HepG2 (cell line): Measurements from ENCODE around the gene PEMT. TPM values are rescaled to one million over a fixed set of nuclear protein-coding genes. Genes with fewer than 3 reads are reported as not detected.

Experiments used
- BRF2 ChIP-seq: sonication (generic); formaldehyde crosslinking; IDR thresholded peaks from 2 replicates; pipeline ENCODE4 v1.8.1; 2022; ENCODE audit warnings: mild to moderate bottlenecking, missing genetic modification reagents
- HDAC2 ChIP-seq: sonication (generic); formaldehyde crosslinking; IDR thresholded peaks from 2 replicates; pipeline ENCODE4 v1.4.0; 2020; ENCODE audit warnings: missing genetic modification reagents
- HNF1B ChIP-seq: sonication (generic); formaldehyde crosslinking; IDR thresholded peaks from 2 replicates; pipeline ENCODE4 v1.5.1; 2020; ENCODE audit warnings: mild to moderate bottlenecking, moderate library complexity, missing genetic modification reagents
- MTF2 ChIP-seq: sonication (generic); formaldehyde crosslinking; IDR thresholded peaks from 2 replicates; pipeline ENCODE4 v1.5.0; 2020; ENCODE audit warnings: missing genetic modification reagents, borderline replicate concordance
- NBN ChIP-seq: fragments of 450-650 bp; conservative IDR thresholded peaks from 2 replicates; pipeline ENCODE4 v1.6.1; 2017
- PAXIP1 ChIP-seq: sonication (generic); formaldehyde crosslinking; conservative IDR thresholded peaks from 2 replicates; pipeline ENCODE4 v1.4.0; 2020; ENCODE audit warnings: mild to moderate bottlenecking, missing genetic modification reagents, moderate library complexity
- PLRG1 ChIP-seq: fragments of 450-650 bp; conservative IDR thresholded peaks from 2 replicates; pipeline ENCODE4 v1.6.1; 2016
- POLR2AphosphoS5 ChIP-seq: IDR thresholded peaks from 2 replicates; pipeline ENCODE4 v1.6.1; 2012; ENCODE audit warnings: low read depth, low read length
- SMAD3 ChIP-seq: sonication (generic); formaldehyde crosslinking; IDR thresholded peaks from 2 replicates; pipeline ENCODE4 v1.4.0; 2020; ENCODE audit warnings: missing genetic modification reagents
- SMARCE1 ChIP-seq: fragments of 450-650 bp; IDR thresholded peaks from 2 replicates; pipeline ENCODE4 v1.6.1; 2017; ENCODE audit warnings: borderline replicate concordance
- ZFP90 ChIP-seq: sonication (generic); formaldehyde crosslinking; IDR thresholded peaks from 2 replicates; pipeline ENCODE4 v1.8.0; 2022; ENCODE audit warnings: missing genetic modification reagents, mild to moderate bottlenecking, inconsistent platforms, borderline replicate concordance
- ZNF629 ChIP-seq: sonication (generic); formaldehyde crosslinking; conservative IDR thresholded peaks from 2 replicates; pipeline ENCODE4 v1.5.0; 2020; ENCODE audit warnings: missing genetic modification reagents
- ZNF772 ChIP-seq: sonication (generic); formaldehyde crosslinking; IDR thresholded peaks from 2 replicates; pipeline ENCODE4 v1.5.0; 2020; ENCODE audit warnings: mild to moderate bottlenecking, missing genetic modification reagents
- ZXDC ChIP-seq: sonication (generic); formaldehyde crosslinking; IDR thresholded peaks from 2 replicates; pipeline ENCODE4 v1.5.0; 2020; ENCODE audit warnings: mild to moderate bottlenecking, missing genetic modification reagents
- polyA plus RNA-seq, 8 experiments: library from polyadenylated mRNA; depleted of rRNA in 3 of 8; stranded (reverse) in 7 of 8; unstranded in 1 of 8; fragments of >200 nt; fragmentation: Illumina TruSeq in 4 of 8; extraction: Trizol in 4 of 8; gene quantifications; 2 replicates each; pipeline versions ENCODE4 v1.2.1 to v1.2.3, GENCODE V29; 2011 to 2016; ENCODE audit warnings: low read depth in 4 of 8, missing spikeins in 1 of 8, mixed read lengths in 1 of 8; ENCODE audit not compliant: insufficient read depth in 1 of 8
- total RNA-seq, 5 experiments: library from RNA; depleted of rRNA; stranded (reverse); fragments of >200 nt; fragmentation: Illumina TruSeq; extraction: Trizol; gene quantifications; 2 replicates each; pipeline ENCODE4 v1.2.3, GENCODE V29; 2016; ENCODE audit warnings: low read depth in 1 of 5
- TF ChIP-seq, protein P1 (sequence below): sonication (generic); formaldehyde crosslinking; IDR thresholded peaks from 2 replicates; pipeline ENCODE4 v1.5.0; 2020; ENCODE audit warnings: mild to moderate bottlenecking, missing genetic modification reagents
- TF ChIP-seq, protein P2 (sequence below): IDR thresholded peaks from 2 replicates; pipeline ENCODE4 v1.6.1; 2016; ENCODE audit warnings: low read depth, control low read depth

PEMT gene
- total and polyA plus RNA-seq, 2 of the 13 experiments (the other 11 are each of a cell fraction or from before 2014, with no cell fraction given) = 31.7 to 43.6 TPM

GRCh38 chr17:17591355-17592298 is at the start of gene PEMT (continued):
- TF ChIP-seq NBN (no peak), SMARCE1 (no peak), MTF2 (CRISPR knock-in tag) (0 out of 2 replicates have a peak, but pooled peaks have one; percentile 25), BRF2 (CRISPR knock-in tag) (no peak), ZFP90 (CRISPR knock-in tag) (no peak), HNF1B (peak; percentile 65), PAXIP1 (CRISPR knock-in tag) (no peak; the same call in 1 of the 2 replicates), PLRG1 (no peak), ZNF772 (no peak; the same call in 1 of the 2 replicates), SMAD3 (CRISPR knock-in tag) (peak; percentile 70; the same call in 1 of the 2 replicates), HDAC2 (CRISPR knock-in tag) (peak; percentile 49), POLR2AphosphoS5 (peak; percentile 66), ZXDC (CRISPR knock-in tag) (peak; percentile 81), ZNF629 (CRISPR knock-in tag) (no peak)
- TF ChIP-seq, protein P1, sequence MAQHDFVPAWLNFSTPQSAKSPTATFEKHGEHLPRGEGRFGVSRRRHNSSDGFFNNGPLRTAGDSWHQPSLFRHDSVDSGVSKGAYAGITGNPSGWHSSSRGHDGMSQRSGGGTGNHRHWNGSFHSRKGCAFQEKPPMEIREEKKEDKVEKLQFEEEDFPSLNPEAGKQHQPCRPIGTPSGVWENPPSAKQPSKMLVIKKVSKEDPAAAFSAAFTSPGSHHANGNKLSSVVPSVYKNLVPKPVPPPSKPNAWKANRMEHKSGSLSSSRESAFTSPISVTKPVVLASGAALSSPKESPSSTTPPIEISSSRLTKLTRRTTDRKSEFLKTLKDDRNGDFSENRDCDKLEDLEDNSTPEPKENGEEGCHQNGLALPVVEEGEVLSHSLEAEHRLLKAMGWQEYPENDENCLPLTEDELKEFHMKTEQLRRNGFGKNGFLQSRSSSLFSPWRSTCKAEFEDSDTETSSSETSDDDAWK (CRISPR knock-in tag) = no peak
- TF ChIP-seq, protein P2, sequence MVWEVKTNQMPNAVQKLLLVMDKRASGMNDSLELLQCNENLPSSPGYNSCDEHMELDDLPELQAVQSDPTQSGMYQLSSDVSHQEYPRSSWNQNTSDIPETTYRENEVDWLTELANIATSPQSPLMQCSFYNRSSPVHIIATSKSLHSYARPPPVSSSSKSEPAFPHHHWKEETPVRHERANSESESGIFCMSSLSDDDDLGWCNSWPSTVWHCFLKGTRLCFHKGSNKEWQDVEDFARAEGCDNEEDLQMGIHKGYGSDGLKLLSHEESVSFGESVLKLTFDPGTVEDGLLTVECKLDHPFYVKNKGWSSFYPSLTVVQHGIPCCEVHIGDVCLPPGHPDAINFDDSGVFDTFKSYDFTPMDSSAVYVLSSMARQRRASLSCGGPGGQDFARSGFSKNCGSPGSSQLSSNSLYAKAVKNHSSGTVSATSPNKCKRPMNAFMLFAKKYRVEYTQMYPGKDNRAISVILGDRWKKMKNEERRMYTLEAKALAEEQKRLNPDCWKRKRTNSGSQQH (CRISPR knock-in tag) = peak; percentile 52; the same call in 1 of the 2 replicates
